ENCODE data around the gene ARFGEF2.

DNA sequence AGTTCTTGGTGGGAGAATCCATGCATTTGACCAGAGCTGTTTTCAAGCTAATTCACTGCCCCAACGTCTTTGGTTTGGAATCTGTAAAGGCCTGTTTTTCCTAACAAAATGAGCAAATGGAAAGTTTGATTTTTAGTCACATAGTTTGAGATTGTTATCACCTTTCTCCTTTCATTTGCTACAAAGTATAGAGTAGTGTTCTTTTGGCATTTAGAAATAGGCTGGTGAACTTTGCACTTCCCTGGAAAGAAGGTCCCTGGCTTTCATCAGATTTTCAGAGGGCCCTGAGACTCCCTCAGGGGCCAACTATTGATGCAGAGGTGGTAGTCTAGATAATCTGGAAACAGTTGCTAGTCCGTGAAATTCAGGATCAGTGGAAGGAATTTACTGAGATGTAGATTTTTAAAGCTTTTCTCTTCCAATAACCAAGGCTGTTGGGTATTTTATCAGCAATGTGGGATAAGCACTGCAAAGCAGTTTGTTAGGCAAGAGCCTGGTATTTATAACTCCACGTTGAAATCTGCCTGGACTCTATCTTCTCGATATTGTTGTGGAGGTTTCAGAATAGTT is 1.7 kb downstream of the ARFGEF2 start:
- TF ChIP-seq, protein P1, sequence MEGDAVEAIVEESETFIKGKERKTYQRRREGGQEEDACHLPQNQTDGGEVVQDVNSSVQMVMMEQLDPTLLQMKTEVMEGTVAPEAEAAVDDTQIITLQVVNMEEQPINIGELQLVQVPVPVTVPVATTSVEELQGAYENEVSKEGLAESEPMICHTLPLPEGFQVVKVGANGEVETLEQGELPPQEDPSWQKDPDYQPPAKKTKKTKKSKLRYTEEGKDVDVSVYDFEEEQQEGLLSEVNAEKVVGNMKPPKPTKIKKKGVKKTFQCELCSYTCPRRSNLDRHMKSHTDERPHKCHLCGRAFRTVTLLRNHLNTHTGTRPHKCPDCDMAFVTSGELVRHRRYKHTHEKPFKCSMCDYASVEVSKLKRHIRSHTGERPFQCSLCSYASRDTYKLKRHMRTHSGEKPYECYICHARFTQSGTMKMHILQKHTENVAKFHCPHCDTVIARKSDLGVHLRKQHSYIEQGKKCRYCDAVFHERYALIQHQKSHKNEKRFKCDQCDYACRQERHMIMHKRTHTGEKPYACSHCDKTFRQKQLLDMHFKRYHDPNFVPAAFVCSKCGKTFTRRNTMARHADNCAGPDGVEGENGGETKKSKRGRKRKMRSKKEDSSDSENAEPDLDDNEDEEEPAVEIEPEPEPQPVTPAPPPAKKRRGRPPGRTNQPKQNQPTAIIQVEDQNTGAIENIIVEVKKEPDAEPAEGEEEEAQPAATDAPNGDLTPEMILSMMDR (IDR thresholded peaks at IDR 0.05 in 2 of 3, conservative IDR thresholded peaks at IDR 0.05 in 1 of 3; ENCODE audit: control insufficient read depth in 2 of 3, extremely low read depth in 1 of 3, insufficient read depth in 1 of 3, low read depth in 3 of 3, low read length in 3 of 3), result no peak
- TF ChIP-seq, protein P2, sequence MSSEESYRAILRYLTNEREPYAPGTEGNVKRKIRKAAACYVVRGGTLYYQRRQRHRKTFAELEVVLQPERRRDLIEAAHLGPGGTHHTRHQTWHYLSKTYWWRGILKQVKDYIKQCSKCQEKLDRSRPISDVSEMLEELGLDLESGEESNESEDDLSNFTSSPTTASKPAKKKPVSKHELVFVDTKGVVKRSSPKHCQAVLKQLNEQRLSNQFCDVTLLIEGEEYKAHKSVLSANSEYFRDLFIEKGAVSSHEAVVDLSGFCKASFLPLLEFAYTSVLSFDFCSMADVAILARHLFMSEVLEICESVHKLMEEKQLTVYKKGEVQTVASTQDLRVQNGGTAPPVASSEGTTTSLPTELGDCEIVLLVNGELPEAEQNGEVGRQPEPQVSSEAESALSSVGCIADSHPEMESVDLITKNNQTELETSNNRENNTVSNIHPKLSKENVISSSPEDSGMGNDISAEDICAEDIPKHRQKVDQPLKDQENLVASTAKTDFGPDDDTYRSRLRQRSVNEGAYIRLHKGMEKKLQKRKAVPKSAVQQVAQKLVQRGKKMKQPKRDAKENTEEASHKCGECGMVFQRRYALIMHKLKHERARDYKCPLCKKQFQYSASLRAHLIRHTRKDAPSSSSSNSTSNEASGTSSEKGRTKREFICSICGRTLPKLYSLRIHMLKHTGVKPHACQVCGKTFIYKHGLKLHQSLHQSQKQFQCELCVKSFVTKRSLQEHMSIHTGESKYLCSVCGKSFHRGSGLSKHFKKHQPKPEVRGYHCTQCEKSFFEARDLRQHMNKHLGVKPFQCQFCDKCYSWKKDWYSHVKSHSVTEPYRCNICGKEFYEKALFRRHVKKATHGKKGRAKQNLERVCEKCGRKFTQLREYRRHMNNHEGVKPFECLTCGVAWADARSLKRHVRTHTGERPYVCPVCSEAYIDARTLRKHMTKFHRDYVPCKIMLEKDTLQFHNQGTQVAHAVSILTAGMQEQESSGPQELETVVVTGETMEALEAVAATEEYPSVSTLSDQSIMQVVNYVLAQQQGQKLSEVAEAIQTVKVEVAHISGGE (CRISPR knock-in tag; IDR thresholded peaks at IDR 0.05), result no peak
- TF ChIP-seq CHD2 (IDR thresholded peaks at IDR 0.05; ENCODE audit: borderline replicate concordance, low read depth, low read length) (no peak), EZH2 (IDR thresholded peaks at IDR 0.05; ENCODE audit: borderline replicate concordance, control insufficient read depth, low read depth, low read length) (no peak), TAF1 (IDR thresholded peaks at IDR 0.05; ENCODE audit: borderline replicate concordance, low read depth, low read length) (no peak), BRCA1 (IDR thresholded peaks at IDR 0.05; ENCODE audit: low read depth, low read length) (no peak)
- TF ChIP-seq, protein P3, sequence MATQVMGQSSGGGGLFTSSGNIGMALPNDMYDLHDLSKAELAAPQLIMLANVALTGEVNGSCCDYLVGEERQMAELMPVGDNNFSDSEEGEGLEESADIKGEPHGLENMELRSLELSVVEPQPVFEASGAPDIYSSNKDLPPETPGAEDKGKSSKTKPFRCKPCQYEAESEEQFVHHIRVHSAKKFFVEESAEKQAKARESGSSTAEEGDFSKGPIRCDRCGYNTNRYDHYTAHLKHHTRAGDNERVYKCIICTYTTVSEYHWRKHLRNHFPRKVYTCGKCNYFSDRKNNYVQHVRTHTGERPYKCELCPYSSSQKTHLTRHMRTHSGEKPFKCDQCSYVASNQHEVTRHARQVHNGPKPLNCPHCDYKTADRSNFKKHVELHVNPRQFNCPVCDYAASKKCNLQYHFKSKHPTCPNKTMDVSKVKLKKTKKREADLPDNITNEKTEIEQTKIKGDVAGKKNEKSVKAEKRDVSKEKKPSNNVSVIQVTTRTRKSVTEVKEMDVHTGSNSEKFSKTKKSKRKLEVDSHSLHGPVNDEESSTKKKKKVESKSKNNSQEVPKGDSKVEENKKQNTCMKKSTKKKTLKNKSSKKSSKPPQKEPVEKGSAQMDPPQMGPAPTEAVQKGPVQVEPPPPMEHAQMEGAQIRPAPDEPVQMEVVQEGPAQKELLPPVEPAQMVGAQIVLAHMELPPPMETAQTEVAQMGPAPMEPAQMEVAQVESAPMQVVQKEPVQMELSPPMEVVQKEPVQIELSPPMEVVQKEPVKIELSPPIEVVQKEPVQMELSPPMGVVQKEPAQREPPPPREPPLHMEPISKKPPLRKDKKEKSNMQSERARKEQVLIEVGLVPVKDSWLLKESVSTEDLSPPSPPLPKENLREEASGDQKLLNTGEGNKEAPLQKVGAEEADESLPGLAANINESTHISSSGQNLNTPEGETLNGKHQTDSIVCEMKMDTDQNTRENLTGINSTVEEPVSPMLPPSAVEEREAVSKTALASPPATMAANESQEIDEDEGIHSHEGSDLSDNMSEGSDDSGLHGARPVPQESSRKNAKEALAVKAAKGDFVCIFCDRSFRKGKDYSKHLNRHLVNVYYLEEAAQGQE (IDR thresholded peaks at IDR 0.05; ENCODE audit: low read depth, low read length), result no peak
